HG03342 (cell line): ENCODE results near the gene F7.

Experiments
- ATAC-seq: cut with Tn5 transposase; IDR thresholded peaks from one replicate; pipeline ENCODE4 v1.9.1; 2021; ENCODE audit warnings: mild to moderate bottlenecking, moderate library complexity; ENCODE audit not compliant: unreplicated experiment

Gene F7

GRCh38 chr13:113116206-113116800, 10.7 kb downstream of the F7 start:
- ATAC-seq = no peak

GRCh38 chr13:113116871-113117271, 11.3 kb downstream of the F7 start:
- ATAC-seq = no peak

DNA sequence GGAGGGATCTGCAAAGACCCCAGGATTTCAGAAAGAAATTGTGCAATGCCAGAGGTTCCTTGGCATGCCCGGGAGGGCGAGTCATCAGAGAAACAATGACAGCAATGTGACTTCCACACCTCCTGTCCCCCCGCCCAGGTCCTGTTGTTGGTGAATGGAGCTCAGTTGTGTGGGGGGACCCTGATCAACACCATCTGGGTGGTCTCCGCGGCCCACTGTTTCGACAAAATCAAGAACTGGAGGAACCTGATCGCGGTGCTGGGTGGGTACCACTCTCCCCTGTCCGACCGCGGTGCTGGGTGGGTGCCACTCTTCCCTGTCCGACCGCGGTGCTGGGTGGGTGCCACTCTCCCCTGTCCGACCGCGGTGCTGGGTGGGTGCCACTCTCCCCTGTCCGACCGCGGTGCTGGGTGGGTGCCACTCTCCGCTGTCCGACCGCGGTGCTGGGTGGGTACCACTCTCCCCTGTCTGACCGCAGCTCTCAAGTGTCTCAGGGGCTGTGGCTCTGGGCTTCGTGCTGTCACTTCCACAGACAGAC, 11.8 kb downstream of the F7 start:
- no peak for ATAC-seq

DNA sequence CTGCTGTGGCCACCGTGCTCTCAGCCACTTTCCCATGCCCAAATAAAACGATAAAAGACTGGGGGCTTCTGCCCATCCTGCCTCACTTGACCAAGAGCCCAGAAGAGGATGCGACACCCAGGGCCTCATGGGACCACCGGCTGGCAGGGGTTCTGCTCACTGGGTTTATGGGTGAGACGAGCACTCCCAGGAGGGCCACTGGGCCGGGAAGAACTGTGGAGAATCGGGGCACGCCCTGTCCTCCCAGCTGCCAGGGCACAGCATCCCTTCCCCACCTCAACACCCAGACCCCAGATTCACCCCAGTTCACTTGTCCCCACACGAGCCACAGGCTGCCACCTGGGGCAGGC, 12.3 kb downstream of the F7 start:
- no peak for ATAC-seq

DNA sequence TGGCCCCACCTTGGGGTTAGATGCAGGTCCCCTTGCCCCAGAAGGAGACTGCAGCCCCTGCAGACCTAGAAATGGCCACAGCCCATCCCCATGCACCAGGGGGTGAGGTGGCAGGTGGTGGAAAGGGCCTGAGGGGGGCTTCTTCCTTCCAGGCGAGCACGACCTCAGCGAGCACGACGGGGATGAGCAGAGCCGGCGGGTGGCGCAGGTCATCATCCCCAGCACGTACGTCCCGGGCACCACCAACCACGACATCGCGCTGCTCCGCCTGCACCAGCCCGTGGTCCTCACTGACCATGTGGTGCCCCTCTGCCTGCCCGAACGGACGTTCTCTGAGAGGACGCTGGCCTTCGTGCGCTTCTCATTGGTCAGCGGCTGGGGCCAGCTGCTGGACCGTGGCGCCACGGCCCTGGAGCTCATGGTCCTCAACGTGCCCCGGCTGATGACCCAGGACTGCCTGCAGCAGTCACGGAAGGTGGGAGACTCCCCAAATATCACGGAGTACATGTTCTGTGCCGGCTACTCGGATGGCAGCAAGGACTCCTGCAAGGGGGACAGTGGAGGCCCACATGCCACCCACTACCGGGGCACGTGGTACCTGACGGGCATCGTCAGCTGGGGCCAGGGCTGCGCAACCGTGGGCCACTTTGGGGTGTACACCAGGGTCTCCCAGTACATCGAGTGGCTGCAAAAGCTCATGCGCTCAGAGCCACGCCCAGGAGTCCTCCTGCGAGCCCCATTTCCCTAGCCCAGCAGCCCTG, 12.8 kb downstream of the F7 start:
- no peak for ATAC-seq

DNA sequence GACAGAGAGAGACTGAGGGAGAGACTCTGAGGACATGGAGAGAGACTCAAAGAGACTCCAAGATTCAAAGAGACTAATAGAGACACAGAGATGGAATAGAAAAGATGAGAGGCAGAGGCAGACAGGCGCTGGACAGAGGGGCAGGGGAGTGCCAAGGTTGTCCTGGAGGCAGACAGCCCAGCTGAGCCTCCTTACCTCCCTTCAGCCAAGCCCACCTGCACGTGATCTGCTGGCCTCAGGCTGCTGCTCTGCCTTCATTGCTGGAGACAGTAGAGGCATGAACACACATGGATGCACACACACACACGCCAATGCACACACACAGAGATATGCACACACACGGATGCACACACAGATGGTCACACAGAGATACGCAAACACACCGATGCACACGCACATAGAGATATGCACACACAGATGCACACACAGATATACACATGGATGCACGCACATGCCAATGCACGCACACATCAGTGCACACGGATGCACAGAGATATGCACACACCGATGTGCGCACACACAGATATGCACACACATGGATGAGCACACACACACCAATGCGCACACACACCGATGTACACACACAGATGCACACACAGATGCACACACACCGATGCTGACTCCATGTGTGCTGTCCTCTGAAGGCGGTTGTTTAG, 13.7 kb downstream of the F7 start:
- no peak for ATAC-seq

DNA sequence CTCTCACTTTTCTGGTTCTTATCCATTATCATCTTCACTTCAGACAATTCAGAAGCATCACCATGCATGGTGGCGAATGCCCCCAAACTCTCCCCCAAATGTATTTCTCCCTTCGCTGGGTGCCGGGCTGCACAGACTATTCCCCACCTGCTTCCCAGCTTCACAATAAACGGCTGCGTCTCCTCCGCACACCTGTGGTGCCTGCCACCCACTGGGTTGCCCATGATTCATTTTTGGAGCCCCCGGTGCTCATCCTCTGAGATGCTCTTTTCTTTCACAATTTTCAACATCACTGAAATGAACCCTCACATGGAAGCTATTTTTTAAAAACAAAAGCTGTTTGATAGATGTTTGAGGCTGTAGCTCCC, 14.2 kb downstream of the F7 start:
- no peak for ATAC-seq

- ATAC-seq = no peak
Observed at GRCh38 chr13:113120300-113121182, 14.9 kb downstream of the F7 start.

GRCh38 chr13:113121183-113121927, 15.8 kb downstream of the F7 start:
- no peak for ATAC-seq

DNA sequence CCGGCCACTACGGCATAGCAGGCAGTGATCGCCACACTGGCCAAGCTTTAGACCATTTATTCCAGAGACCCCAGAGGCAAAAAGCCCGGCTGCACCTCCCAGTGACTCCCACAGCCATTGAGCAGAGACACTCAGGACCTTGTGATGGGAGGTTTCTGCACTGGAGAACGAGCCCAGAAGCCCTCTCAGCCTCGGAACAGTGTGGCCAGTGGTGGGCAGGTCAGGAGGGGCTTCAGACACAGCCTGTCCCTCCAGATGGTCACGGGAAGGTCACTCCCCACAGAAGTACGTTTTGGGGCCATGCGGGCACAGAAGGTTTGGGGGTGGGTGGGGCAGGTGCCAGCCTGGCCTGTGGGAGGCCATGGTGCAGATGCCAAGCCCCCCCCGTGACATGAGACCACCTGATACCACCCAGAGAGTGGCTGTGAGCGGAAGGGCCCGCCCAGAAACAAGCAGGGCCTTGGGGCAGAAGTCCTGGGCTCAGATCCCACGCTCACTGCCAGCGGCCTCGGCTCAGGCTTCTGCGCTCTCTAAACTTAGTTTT, 16.4 kb downstream of the F7 start:
- no peak for ATAC-seq

- ATAC-seq = no peak
Observed at GRCh38 chr13:113122550-113123225, 17.1 kb downstream of the F7 start, which contains the start of gene F10. Gene F10, plus strand, starts transcription at chr13:113122799. Its CDS starts 57 bp downstream, at chr13:113122856.

DNA sequence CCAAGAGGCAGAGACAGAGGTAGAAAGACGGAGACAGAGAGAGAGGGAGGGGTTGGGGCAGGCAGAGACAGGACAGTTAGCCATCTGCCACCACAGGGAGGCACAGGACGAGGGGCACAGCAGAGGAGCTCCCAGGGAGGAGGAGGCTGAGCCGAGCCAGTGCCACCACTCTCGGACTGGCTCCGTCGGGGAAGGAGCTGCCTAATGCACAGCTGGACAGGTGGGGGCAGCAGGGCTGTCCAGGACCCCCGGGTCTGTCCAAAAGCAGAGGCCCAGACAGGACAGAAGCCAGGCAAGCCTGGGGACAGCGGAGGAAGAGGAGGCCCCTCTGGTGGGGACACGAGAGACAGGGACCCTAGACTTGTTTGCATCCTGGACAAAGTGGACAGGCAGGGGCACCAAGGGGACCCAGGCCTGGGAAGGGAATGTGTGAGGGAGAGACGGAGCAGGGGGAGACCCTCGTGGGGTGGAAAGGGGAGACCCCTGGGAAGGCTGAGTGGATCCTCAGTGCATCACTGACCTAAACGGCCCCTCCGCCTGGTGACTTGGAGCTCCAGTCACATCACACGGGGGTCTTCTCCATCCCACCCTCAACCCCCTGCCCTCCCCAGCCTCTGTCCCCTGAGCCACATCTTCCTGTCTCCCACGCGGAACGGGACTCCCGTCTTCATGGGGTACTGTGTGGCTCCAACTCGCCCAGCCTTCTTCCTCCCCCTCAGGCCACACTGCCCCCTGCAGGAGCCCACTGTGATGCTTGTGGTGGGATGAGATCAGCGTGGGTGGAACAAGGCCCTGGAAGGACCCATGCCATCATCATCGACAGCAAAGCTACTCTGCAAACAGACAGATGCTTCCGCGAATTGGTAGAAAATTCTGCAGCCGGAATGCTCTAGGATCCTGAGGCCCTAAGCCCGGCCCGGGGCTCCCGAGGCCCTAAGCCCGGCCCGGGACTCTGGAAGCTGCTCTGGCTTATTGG, 17.9 kb downstream of the F7 start:
- ATAC-seq = no peak

- ATAC-seq = no peak
Observed at GRCh38 chr13:113124211-113124970, 18.8 kb downstream of the F7 start.

DNA sequence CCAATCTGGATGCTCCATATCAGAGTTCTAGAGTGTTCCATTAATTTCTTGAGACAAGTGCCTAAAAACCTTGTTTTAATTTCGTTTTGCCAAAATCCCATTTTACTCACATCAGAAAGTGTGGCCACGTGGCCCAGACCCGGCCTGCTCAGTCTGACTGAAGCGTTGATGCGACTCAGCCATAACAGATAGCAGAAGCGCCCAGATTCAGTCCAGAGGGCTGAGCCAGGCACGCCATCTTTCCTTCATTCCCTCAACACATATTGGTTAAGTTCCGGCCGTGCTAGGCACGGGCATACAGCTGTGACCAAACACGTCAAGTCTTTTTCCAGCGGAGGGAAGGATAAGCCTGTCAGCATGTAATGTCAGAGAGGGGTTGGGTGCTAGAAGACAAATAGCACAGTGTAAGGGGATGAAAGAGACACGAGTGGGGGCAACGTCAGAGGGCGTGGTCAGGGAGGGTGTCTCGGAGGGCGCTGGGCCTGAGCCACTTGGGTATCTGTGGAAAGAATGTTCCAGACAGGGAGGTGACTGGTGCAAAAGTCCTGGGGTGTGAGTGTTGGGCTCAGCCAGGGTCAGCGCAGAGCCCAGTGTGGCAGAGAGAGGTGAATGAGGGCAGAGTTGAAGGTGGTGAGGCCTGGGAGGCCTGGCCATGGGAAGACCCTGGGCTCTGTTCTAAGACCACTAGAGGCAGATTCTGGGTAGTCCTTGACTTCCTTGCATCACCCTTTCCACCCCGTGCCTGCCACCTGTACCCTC, 20.1 kb downstream of the F7 start:
- ATAC-seq = no peak

DNA sequence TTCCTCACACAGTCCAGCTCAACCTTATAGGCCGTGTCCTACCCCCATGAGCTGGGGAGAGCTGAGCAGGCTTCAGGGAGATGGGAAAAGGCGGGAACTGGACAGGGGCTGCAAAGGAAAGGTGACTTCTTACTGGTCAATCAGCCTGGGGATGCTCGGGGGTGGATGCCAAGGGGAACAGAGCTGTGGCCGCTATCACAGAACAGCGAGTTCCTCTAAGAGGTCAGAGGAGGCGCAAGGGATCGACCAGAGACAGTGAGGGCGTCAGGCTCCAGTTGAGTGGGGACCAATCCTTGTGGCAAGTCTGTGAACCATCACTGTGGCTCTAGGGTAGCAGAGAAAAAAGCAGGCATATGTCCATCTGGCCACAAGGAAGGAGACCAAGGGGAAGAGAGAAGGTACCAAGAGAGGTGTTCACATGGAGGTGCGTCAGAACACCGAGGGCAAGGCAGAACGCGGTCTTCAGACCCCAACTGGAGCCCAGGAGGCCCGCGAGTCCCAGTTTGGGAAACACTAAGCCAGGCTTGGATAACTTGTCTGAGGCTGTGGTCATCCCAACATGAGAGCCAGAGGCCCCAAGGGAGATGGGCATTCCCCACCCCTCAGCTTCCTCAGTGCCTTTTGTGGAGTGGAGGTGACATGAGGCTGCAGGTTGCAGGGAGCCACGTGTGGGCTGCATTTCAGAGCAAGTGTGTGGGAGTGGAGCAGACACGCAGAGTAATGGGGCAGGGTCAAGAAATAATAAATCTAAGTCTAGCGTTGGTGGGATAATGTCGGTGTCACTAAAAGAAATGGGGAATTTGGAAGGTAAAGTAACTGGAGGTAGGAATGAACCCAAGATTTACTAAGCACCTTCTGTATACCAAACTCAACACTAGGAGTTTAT, 20.9 kb downstream of the F7 start:
- no peak for ATAC-seq

- no peak for ATAC-seq
Observed at GRCh38 chr13:113129480-113129879, 23.9 kb downstream of the F7 start.
